22Rv1 (cell line): ENCODE results near the gene TSPAN1.

Experiments used
- CTCF ChIP-seq: fragments of 450-650 bp; IDR thresholded peaks from 2 replicates; pipeline ENCODE4 v1.5.1; 2017; ENCODE audit warnings: mild to moderate bottlenecking
- ZFX ChIP-seq: fragments of 450-650 bp; IDR thresholded peaks from 2 replicates; pipeline ENCODE4 v1.6.1; 2017; ENCODE audit warnings: antibody characterized with exemption, borderline replicate concordance

DNA sequence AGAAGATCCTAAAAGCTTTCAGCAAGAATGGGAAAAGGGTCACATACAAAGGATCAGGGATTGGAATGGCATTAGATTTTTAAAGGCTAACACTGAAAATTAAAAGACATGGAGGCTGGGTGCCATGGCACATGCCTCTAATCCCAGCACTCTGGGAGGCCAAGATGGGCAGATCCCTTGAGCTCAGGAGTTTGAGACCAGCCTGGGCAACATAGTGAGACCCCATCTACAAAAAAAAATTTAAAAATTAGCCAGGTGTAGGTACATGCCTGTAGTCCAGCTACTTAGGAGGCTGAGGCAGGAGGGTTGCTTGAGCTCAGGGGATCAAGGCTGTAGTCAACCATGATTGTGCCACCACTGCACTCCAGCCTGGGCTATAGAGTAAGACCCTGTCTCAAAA lies 40.6 kb downstream of the TSPAN1 start:
- no peak for TF ChIP-seq CTCF
- TF ChIP-seq ZFX = no peak
